CD4-positive, CD25-positive, alpha-beta regulatory T cell (primary cell): ENCODE data around the gene HMCN1. TPM values are rescaled to one million over a fixed set of nuclear protein-coding genes. Genes with fewer than 3 reads are reported as not detected.

Experiments
- ATAC-seq, 2 donors: fragments of 150-1000 bp; cut with Tn5 transposase; one replicate each; pipeline ENCODE4 v1.10.0; 2021; ENCODE audit warnings: low read depth in 2 of 2, moderate number of reproducible peaks in 2 of 2, moderate library complexity in 1 of 2
- DNase-seq, 3 donors: peaks; one replicate each; pipeline versions ENCODE4 v3.0.0 to v3.0.0-alpha.2; 2012 to 2022; ENCODE audit warnings: mixed read lengths in 1 of 3
- H3K27ac ChIP-seq: one replicate; pipeline ENCODE4 v1.7.0; 2013; ENCODE audit warnings: mild to moderate bottlenecking, low read length; ENCODE audit not compliant: insufficient read depth, poor library complexity, severe bottlenecking
- H3K27me3 ChIP-seq: one replicate; pipeline ENCODE4 v1.7.0; 2013; ENCODE audit warnings: low read length; ENCODE audit not compliant: control insufficient read depth, insufficient read depth
- H3K36me3 ChIP-seq: one replicate; pipeline ENCODE4 v1.7.0; 2013; ENCODE audit warnings: mild to moderate bottlenecking, low read length, moderate library complexity; ENCODE audit not compliant: control insufficient read depth, insufficient read depth
- H3K4me1 ChIP-seq: 2 replicates; pipeline ENCODE4 v1.7.0; 2013; ENCODE audit warnings: mild to moderate bottlenecking, low read length; ENCODE audit not compliant: insufficient read depth, control insufficient read depth, poor library complexity, severe bottlenecking
- H3K4me3 ChIP-seq: one replicate; pipeline ENCODE4 v1.7.0; 2013; ENCODE audit warnings: low read depth, mild to moderate bottlenecking, low read length, moderate library complexity
- H3K9me3 ChIP-seq, 2 experiments: 1 replicate in 1 of 2; 2 replicates in 1 of 2; pipeline ENCODE4 v1.7.0; 2013; ENCODE audit warnings: low read length in 2 of 2, mild to moderate bottlenecking in 1 of 2, moderate library complexity in 1 of 2; ENCODE audit not compliant: control insufficient read depth in 2 of 2
- H3K27ac Mint-ChIP-seq, 3 donors: one replicate each; pipeline ENCODE4 v1.8.0; 2020 to 2022; ENCODE audit warnings: mild to moderate bottlenecking in 3 of 3, mixed read lengths in 3 of 3, moderate library complexity in 2 of 3
- H3K27me3 Mint-ChIP-seq: one replicate; pipeline ENCODE4 v1.8.0; 2022; ENCODE audit warnings: mild to moderate bottlenecking, mixed read lengths
- H3K36me3 Mint-ChIP-seq: one replicate; pipeline ENCODE4 v1.8.0; 2020; ENCODE audit warnings: mixed read lengths
- H3K4me1 Mint-ChIP-seq, 4 donors: one replicate each; pipeline ENCODE4 v1.8.0; 2020 to 2022; ENCODE audit warnings: mixed read lengths in 4 of 4, mild to moderate bottlenecking in 1 of 4
- H3K4me3 Mint-ChIP-seq, 4 donors: one replicate each; pipeline ENCODE4 v1.8.0; 2020 to 2022; ENCODE audit warnings: mild to moderate bottlenecking in 4 of 4, mixed read lengths in 4 of 4, moderate library complexity in 3 of 4
- H3K9me3 Mint-ChIP-seq, 7 donors: one replicate each; pipeline ENCODE4 v1.8.0; 2020 to 2022; ENCODE audit warnings: mixed read lengths in 7 of 7, mild to moderate bottlenecking in 3 of 7, moderate library complexity in 2 of 7
- polyA plus RNA-seq, 4 donors: library from polyadenylated mRNA; unstranded; fragments of 300-500 nt; fragmentation: Illumina TruSeq; gene quantifications; one replicate each; pipeline ENCODE4 v1.2.3, GENCODE V29; 2021
- total RNA-seq: library from RNA; stranded (reverse); gene quantifications from one replicate; pipeline ENCODE4 v1.2.3, GENCODE V29; 2022

HMCN1 gene
- total and polyA plus RNA-seq, 5 donors from 2014 or later: 0.07 to 0.81 (median 0.58) TPM; not detected in 1

- ATAC-seq (no peak), DNase-seq (no peak)
- Histone ChIP-seq H3K36me3 (no peaks in the 10 kb centered on the region), H3K4me3 (no peak overlapping the region), H3K27ac (no peak overlapping the region), H3K4me1 (no peaks in the 10 kb centered on the region), H3K9me3 (no peaks in the 10 kb centered on the region), H3K27me3 (no peaks in the 10 kb centered on the region)
- Mint-ChIP-seq H3K4me3 (no peak overlapping the region), H3K27ac (no peak overlapping the region), H3K36me3 (no peaks in the 10 kb centered on the region), H3K4me1 (no peaks in the 10 kb centered on the region), H3K27me3 (peaks cover 4% of the 10 kb centered on the region), H3K9me3 (peaks cover 0 to 2% (median 0%) of the 10 kb centered on the region in 7 donors)
Observed at GRCh38 chr1:186022184-186022583, 288.0 kb downstream of the HMCN1 start.

GRCh38 chr1:186026946-186027345 lies 292.8 kb downstream of the HMCN1 start:
- Histone ChIP-seq H3K36me3 (no peaks in the 10 kb centered on the region), H3K9me3 (peaks cover 0 to 2% of the 10 kb centered on the region in 2 experiments), H3K4me3 (no peak overlapping the region), H3K27me3 (no peaks in the 10 kb centered on the region), H3K27ac (no peak overlapping the region), H3K4me1 (no peaks in the 10 kb centered on the region)
- H3K4me3 Mint-ChIP-seq: no peak overlapping the region
- ATAC-seq (no peak), DNase-seq (no peak)
- peaks cover 0 to 6% (median 0%) of the 10 kb centered on the region in 7 donors for H3K9me3 Mint-ChIP-seq
- no peaks in the 10 kb centered on the region for H3K36me3 Mint-ChIP-seq
- H3K27ac Mint-ChIP-seq: no peak overlapping the region
- peaks cover 4% of the 10 kb centered on the region for H3K27me3 Mint-ChIP-seq
- H3K4me1 Mint-ChIP-seq: no peaks in the 10 kb centered on the region

- ATAC-seq: no peak
- no peaks in the 10 kb centered on the region for H3K36me3 Mint-ChIP-seq
- Histone ChIP-seq H3K9me3 (peaks cover 0 to 2% of the 10 kb centered on the region in 2 experiments), H3K36me3 (no peaks in the 10 kb centered on the region), H3K4me1 (no peaks in the 10 kb centered on the region), H3K27me3 (no peaks in the 10 kb centered on the region), H3K27ac (no peak overlapping the region), H3K4me3 (no peak overlapping the region)
- H3K4me3 Mint-ChIP-seq: no peak overlapping the region
- H3K27ac Mint-ChIP-seq: no peak overlapping the region
- no peak for DNase-seq
- peaks cover 0 to 9% (median 2%) of the 10 kb centered on the region in 7 donors for H3K9me3 Mint-ChIP-seq
- H3K4me1 Mint-ChIP-seq: no peaks in the 10 kb centered on the region
- peaks cover 4% of the 10 kb centered on the region for H3K27me3 Mint-ChIP-seq
Observed at GRCh38 chr1:186027621-186028020, 293.4 kb downstream of the HMCN1 start.

GRCh38 chr1:186030453-186030852 lies 296.3 kb downstream of the HMCN1 start:
- no peak overlapping the region for H3K27ac ChIP-seq
- Mint-ChIP-seq H3K4me1 (no peaks in the 10 kb centered on the region), H3K27me3 (peaks cover 3% of the 10 kb centered on the region), H3K9me3 (peaks cover 0 to 9% (median 2%) of the 10 kb centered on the region in 7 donors), H3K27ac (no peak overlapping the region), H3K36me3 (no peaks in the 10 kb centered on the region), H3K4me3 (no peak overlapping the region)
- H3K4me1 ChIP-seq: no peaks in the 10 kb centered on the region
- H3K9me3 ChIP-seq: peaks cover 0 to 2% of the 10 kb centered on the region in 2 experiments
- H3K4me3 ChIP-seq: no peak overlapping the region
- no peaks in the 10 kb centered on the region for H3K36me3 ChIP-seq
- ATAC-seq: no peak
- H3K27me3 ChIP-seq: no peaks in the 10 kb centered on the region
- no peak for DNase-seq

GRCh38 chr1:186033847-186034271 lies 299.7 kb downstream of the HMCN1 start:
- peaks cover 0 to 2% of the 10 kb centered on the region in 2 experiments for H3K9me3 ChIP-seq
- ATAC-seq: no peak
- no peaks in the 10 kb centered on the region for H3K27me3 ChIP-seq
- DNase-seq: no peak
- H3K9me3 Mint-ChIP-seq: peaks cover 0 to 13% (median 3%) of the 10 kb centered on the region in 7 donors
- H3K27ac ChIP-seq: no peak overlapping the region
- H3K4me1 ChIP-seq: no peaks in the 10 kb centered on the region
- H3K27ac Mint-ChIP-seq: no peak overlapping the region
- H3K4me3 ChIP-seq: no peak overlapping the region
- H3K36me3 Mint-ChIP-seq: no peaks in the 10 kb centered on the region
- H3K27me3 Mint-ChIP-seq: no peaks in the 10 kb centered on the region
- no peaks in the 10 kb centered on the region for H3K4me1 Mint-ChIP-seq
- no peaks in the 10 kb centered on the region for H3K36me3 ChIP-seq
- H3K4me3 Mint-ChIP-seq: no peak overlapping the region

- Histone ChIP-seq H3K27me3 (no peaks in the 10 kb centered on the region), H3K36me3 (no peaks in the 10 kb centered on the region), H3K27ac (no peak overlapping the region), H3K4me1 (no peaks in the 10 kb centered on the region), H3K9me3 (no peaks in the 10 kb centered on the region), H3K4me3 (no peak overlapping the region)
- peaks cover 3% of the 10 kb centered on the region for H3K36me3 Mint-ChIP-seq
- no peak overlapping the region for H3K4me3 Mint-ChIP-seq
- ATAC-seq (no peak), DNase-seq (no peak)
- H3K9me3 Mint-ChIP-seq: no peaks in the 10 kb centered on the region
- H3K27ac Mint-ChIP-seq: no peak overlapping the region
- H3K4me1 Mint-ChIP-seq: no peaks in the 10 kb centered on the region
- H3K27me3 Mint-ChIP-seq: no peaks in the 10 kb centered on the region
Observed at GRCh38 chr1:186042230-186042629, 308.0 kb downstream of the HMCN1 start.

- Mint-ChIP-seq H3K4me1 (no peaks in the 10 kb centered on the region), H3K9me3 (no peaks in the 10 kb centered on the region), H3K4me3 (no peak overlapping the region)
Observed at GRCh38 chr1:186043296-186043695, 309.1 kb downstream of the HMCN1 start.

GRCh38 chr1:186044079-186044685 lies 310.0 kb downstream of the HMCN1 start:
- H3K36me3 ChIP-seq: no peaks in the 10 kb centered on the region
- H3K4me1 ChIP-seq: no peaks in the 10 kb centered on the region
- peaks cover 3% of the 10 kb centered on the region for H3K36me3 Mint-ChIP-seq
- H3K4me1 Mint-ChIP-seq: no peaks in the 10 kb centered on the region
- H3K4me3 ChIP-seq: no peak overlapping the region
- H3K4me3 Mint-ChIP-seq: no peak overlapping the region
- ATAC-seq (no peak), DNase-seq (no peak)
- no peaks in the 10 kb centered on the region for H3K27me3 Mint-ChIP-seq
- no peaks in the 10 kb centered on the region for H3K9me3 ChIP-seq
- H3K27ac ChIP-seq: no peak overlapping the region
- no peaks in the 10 kb centered on the region for H3K27me3 ChIP-seq
- no peaks in the 10 kb centered on the region for H3K9me3 Mint-ChIP-seq
- no peak overlapping the region for H3K27ac Mint-ChIP-seq

More at GRCh38 chr1:186043296-186043695, 309.1 kb downstream of the HMCN1 start:
- Histone ChIP-seq H3K9me3 (no peaks in the 10 kb centered on the region), H3K27ac (no peak overlapping the region), H3K4me3 (no peak overlapping the region), H3K36me3 (no peaks in the 10 kb centered on the region), H3K27me3 (no peaks in the 10 kb centered on the region), H3K4me1 (no peaks in the 10 kb centered on the region)
- H3K27ac Mint-ChIP-seq: no peak overlapping the region
- no peaks in the 10 kb centered on the region for H3K27me3 Mint-ChIP-seq
- DNase-seq: no peak
- H3K36me3 Mint-ChIP-seq: peaks cover 3% of the 10 kb centered on the region
- no peak for ATAC-seq
